Midbrain (tissue), 1 donor: Measurements from ENCODE around the gene GAK.

Experiments
- DNase-seq: peaks from one replicate; lab custom pipeline; 2025; lab: John Stamatoyannopoulos, UW

The GAK gene

DNA sequence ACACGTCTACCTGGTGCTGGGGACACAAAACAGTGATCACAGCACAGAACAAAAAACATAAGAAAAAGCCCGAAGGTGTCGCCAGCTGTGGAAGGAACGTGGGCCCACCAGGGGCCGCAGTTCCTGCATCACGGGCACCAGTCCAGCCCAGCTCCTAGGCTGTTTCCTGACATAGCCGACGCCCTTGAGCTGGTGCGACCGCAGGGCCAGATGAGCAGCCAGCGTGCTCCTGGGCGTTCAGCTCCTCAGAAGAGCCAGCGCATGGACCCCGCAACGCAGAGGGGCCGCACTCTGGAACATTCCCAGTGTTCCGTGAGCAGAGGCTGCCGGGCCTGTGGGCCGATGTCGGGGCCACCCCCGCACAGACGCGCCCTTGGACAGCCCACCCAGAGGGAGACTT, 44.1 kb downstream of the GAK start:
- DNase-seq = no peak

DNA sequence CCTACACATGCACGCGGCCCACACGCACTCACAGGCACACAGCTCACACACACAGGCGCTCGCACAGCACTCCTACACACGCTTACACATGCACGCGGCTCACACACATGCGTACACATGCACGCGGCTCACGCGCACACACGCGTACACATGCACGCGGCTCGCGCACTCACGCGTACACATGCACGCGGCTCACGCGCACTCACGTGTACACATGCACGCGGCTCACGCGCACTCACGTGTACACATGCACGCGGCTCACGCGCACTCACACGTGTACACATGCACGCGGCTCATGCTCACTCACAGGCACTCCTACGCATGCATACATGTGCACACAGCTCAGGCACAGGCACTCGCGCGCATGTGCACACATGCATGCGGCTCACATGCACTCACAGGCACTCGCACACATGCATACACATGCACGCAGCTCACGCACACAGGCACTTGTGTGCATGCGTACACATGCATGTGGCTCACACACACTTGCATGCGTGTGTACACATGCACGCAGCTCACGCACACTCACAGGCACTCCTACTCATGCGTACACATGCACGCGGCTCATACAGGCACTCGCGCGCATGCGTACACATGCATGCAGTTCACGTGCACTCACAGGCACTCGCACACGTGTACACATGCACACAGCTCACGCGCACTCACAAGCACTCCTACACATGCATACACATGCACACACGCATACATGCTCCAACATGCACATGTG, 44.9 kb downstream of the GAK start:
- DNase-seq = no peak

DNA sequence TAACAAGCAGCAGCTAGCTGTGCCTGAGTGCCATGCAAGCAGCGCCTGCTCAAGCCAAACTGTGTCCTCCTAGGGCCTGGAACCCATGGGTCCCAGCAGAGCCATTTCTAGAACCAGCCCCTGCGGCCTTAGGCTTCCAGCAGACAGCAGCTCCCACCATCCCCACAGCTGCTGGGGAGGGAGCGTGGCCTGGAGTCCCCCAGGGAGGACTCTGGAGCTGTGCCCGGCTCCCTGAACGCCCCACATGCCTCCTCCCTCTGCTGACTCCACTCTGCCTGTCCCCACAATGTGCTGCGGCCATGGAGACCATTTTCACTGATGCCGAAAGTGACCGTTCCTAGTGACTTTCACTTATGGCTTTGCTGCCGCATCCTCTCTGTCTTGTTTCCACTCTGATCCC, 45.9 kb downstream of the GAK start:
- no peak for DNase-seq

DNA sequence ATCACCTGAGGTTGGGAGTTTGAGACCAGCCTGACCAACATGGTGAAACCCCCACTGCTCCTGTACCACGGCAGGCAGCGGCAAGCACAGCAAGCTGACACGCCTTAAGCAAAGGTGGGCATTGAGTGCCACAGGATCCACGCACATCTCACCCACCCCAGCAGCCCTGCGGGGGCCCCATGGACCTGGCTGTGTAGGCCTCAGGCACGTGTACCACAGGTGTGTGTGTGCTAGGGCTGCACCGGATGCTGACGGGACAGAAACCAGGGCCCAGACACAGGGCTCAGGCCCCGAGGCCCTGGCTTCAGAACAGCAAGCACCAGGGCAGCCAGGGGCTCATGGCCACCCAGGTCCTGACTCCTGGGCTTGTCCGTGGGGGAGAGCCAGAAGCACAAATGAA, 46.8 kb downstream of the GAK start:
- no peak for DNase-seq

DNA sequence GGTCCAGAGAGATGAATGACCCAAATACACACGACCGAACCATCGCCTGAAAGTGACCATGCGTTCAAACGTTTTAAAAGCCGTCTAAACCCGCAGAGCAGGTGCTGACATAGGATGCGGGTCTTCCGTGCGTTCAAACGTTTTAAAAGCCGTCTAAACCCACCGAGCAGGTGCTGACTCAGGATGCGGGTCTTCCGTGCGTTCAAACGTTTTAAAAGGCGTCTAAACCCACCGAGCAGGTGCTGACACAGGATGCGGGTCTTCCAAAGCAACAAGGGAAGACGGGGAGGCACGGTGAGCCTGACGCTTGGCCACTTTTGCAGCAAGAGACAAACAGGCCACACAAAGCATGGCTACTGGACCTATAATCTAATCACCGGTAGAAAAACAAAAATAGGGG, 47.2 kb downstream of the GAK start:
- DNase-seq = no peak

DNA sequence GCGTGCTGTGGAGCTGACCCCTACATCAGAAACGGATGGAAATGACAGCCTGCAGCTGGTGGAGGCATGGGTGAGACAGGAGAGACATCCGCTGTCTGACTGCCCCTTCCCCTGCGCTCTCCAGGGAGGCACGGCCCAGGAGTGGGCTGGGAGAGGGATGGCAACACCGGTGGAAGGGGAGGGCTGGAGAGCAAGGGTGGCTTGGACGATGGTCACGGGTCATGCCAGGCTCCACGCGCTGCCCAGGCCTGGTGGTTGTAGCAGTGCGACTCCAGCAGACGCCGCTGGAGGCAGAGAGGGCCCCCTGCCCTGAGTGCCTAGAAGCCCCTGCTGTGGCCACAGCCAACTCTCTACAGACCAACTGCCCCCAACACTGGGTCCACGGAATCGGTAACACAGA, 47.9 kb downstream of the GAK start:
- DNase-seq = no peak

DNA sequence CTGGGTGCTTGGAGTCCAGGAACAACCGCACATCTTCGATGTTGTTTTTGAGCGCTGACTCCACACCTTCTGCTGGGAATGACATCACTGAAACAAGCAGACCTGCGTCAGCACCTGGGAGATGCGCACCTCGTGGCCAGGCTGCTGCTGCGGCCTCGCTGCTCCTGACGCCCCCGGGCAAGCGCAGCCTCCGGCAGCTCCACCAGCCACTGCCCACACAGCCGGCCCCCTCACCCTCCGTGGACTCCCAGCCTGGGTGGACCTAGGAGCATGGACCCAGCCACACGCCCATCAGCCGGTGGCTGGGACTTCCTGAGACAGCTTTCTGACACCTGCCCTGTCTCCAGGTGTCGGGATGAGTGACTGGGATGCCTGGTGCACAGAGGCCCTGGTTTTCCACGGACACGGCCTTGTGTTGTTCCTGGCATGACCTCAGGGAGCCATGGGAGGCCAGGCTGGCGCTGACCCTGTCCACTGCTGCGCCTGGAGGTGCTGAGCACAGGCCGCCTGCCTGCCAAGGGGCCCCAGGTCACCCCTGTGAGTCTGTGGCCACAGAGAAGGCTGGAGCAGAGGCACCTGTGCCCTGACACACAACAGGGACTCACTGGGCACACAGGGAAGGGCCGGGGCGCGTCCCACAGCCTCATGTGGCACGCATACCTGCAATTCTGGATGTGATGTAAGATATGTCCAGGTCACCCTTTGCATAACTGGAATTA, 48.6 kb downstream of the GAK start:
- no peak for DNase-seq

DNA sequence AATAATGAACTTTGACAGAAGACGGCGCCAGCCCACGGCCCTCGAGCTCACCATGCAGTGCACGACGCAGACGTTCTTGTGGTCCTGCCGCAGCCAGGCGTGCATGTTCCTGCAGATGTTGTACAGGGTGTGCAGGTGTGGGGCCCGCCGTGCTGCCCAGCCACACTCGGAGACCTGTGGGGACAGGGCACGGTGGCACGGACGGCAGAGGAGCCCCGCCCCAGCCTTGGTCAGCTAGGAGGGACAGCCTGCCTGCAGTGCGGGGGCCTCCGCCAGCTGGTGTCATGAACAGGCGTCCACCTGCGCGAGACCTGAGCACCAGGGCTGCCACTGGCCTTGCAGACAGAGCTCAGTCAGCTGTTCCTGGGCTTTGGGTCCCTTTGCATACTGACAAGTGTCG, 49.5 kb downstream of the GAK start:
- DNase-seq = no peak

DNA sequence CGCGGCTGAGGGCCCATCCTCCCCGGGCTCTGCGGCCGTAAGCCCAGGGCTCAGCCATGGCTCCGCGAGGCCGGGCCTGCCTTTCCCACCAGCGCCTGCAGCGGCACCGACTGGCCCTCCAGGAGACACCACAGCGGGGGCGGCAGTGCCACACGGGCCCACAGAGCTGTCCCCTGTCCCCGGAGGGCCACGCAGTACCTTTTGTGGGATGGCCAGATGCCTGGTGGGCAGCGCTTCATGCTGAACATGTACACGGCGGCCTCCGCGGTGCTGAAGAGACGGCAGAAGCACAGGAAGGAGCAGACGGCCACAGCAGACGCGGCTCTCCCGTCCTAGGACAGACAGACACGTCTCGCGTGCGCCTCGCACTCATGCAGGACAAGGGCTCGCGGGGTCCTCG, 50.4 kb downstream of the GAK start:
- DNase-seq = no peak

DNA sequence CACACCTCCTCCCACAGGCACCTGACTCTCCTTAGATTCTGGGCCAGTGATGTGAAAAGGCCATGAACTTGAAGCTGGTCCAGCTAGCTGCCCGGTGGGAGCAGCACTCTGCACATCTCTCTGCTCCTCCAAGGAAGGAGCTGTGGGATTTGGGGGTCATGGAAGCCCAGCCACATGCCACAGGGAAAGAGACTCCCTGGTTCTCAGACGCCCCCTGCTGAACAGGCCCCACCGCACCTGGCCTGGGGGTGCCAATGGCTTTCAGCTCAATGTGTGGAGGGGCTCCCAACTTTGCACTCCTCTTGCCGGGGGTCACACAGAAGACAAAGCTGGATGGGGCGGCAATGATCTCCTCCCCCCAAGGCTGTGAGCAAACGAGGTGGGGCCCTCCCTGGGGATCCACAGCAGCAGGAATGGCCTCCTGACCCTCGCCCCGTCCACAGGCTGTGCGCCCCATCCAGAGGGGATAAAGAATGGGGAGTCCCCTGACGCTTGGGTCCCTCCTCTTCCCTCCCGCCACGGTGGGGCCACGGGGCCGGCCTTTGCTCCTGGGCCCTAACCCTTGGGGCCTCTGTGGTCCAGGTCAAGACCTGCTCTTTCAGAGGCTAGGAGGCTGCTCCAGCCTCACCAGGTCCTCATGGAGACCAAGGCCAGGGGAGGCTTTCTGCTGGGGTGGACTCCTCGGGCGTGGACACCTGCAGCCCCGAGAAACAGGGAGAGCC, 51.3 kb downstream of the GAK start:
- DNase-seq = no peak

DNA sequence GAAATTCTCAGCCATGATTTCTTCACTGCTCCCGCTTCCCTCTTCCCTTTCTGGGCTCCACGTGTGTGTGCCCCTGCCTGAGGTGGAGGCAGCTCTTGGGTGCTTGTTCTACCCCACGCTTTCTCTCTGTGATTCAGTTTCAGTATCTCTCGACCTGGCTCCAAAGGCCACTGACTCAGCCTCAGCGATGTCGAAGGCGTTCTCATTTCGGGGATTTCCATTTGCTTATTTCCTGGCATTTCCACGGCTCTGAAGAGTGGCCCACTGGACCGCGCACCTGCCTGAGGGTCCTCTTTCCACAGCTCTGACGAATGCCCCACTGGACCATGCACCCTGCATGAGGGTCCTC, 52.4 kb downstream of the GAK start:
- no peak for DNase-seq

DNA sequence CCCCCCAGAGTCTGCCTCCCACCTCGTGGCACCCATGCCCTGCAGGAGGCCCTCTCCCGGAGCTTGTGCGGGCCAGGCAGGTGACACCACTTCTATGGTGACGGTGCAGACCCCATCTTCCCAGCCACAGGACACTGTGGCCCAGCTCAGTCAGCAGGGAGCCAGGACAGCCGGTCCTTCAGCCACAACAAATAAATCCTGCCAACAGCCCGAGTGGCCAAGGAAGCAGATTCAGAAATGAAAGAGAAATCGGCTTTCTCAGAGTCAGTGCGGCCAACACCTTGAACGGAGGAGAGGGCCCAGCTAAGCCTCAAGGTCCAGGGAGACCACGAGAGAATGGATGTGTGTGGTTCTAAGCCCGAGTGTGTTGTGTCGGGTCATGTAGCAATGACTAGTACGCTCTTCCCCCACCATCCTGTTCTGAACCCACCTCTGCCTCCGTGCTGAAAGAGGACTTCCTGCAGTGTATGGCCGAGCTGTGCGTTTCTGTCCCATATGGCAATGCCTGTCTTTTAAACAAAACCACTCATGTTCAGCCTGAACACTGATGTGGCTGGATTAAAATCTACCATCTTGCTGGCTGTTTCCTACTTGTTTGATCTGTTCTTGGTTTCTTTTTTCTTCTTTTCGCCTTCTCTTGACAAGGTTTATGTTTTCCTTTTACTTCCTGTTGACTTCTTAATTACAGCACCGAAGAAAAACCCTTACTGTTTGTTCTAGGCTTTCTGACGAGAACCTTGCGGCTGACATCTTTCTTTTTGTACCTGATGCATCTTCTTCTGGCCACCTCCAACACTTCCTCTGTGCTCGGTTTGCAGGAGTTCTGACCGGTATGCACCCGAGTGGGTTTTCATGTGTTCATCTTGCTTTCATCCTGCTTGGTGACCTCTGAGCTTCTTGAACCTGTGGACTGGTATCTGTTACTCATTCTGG, 53.1 kb downstream of the GAK start:
- no peak for DNase-seq

DNA sequence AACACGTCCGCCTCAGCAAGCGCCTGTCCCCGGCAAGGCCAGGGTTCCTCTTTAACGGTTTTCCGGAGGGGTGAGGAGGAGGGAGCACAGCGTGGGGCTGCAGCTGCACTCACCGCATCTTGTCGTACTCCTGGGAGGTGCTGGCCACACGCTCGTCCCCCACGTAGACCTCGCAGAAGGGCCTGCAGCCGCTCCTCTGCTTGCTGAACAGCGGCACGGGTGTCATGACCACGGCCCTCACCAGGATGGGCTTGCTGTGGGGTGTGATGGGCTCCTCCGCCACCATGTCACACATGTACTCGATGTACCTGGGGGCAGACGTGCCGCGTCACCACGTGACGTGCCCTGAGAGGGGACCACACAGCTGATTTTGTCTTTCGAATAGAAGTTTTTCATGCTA, 54.6 kb downstream of the GAK start:
- DNase-seq = no peak

DNA sequence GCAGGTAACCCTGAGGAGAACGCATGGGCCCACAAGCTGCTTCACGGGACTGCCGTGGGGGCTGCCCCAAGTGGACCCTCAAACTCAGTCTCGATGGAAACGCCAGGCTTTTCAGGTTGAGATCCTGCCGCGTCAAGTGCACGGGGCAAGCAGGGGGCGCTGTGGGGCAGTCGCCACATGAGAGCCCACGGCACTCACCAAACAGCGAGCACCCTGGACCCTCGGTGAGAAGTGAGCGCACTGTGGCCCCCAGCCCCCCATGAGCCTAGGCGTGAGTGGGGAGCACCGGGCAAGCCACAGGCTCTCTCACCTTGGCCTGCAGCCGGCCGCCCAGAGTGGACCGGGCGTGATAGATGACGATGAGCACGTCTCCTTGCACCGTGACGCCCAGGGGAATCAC, 55.3 kb downstream of the GAK start:
- no peak for DNase-seq

DNA sequence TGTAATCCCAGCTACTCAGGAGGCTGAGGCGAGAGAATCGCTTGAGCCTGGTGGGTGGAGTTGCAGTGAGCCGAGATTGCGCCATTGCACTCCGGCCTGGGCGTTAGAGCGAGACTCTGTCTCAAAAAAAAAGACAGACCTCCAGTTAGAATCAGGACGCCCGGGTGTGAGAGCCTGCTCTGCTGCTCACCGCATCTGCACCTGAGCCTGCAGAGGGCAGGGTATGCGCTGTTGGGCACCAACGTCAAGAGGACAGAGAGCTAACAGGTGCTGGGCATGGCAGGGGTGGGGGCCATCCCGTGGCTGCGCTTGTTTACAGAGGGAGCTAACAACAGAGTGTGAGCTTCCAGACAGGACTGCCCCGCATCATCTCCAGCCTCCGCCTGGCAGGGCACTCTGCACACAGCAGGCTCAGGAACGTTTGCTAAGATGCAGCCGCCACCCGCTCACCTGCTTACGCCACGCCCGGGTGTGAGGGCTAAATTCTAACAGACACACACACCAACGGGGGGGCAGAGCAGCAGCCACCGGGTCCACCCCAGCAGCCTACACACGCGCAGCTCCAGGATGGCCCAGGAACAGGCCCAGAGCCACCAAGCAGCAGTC, 56.2 kb downstream of the GAK start:
- no peak for DNase-seq

DNA sequence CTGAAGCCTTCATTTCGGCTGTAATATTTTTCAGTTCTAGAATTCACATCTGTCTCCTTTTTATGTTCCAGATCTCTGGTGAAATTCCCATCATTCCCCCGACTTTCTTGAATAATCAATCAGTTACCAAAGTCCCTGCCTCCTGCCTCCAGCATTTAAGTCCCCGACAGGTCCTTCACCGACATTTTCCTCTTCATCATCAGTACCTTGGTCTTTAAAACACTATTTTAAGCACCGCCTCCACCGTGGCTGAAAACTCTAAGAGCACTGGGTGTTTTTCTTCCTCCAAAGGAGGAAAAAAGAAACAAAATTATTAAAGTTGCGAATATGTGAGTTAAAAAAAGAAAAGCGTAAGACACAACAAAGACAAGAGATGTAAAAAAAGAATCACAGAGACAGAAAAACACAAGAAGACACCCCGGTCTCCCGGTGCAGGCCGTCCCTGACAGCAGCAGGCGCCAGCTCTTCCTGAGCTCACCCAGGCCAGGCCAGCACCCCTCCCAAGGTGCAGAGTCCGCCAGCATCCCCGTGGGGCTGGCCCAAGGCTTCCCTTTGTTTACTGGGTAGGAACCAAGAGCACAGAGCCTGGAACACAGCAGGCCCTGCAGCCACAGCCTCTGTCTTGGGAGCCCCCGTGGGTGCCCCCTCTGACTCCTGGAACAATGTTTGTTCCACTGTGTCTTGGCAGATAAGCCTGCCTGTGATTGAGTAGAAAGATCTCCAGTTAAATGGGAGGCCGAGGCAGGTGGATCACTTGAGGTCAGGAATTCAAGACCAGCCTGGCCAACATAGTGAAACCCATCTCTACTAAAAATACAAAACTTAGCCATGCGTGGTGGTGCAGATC, 56.9 kb downstream of the GAK start:
- DNase-seq = no peak

DNA sequence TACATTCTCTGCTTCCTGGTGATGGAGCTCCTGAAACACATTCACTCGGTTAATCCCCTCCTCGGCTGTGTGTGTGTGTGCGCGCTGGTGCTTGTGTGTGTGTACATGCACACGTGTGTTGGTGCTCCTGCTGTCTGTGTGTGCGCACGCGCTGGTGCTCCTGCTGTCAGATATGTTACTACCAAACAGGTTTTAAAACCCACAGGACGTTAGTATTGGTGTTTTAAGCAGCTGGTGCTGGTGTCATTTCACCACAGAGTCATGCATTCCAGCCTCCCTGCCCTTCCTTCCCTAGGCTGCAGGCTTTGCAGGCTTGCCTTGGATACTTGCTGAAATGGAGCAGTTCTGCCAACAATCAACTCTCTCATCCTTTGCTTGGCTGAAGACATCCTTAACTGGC, 58.1 kb downstream of the GAK start:
- DNase-seq = no peak

DNA sequence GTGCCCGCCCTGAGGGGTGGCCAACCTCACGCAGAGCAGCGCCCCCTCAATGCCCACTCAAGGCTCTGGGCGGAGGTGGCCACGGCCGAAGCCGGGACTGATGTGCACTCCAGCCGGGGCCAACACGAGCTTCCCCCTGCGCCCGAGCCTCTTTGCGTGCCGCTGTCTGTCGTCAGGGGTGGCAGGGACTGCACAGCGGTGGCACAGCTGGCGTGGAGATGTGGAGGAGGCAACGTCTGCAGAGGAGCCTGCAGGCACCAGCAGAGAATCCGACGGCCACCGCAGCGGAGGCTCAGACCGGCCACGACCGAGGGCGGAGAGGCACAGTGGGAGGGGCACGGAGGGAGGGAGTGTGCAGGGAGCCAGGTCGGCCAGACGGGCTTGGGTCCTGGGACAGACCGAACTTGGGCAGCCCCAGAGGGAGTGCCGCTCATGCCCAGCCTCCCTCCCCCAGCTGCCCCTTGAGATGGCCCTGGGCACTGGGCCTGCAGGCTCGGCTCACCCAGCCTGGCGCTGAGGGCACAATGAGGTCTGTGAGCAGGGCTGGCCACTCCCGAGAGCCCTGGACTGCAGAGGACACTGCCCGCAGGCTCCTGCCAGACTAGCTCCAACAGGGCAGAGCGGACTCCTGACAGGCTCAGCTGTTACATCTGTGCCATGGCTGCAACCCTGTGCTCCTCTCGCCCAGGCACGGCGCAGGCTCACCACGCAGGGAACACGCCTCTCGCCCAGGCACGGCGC, 59.7 kb downstream of the GAK start:
- DNase-seq = peak; percentile 6

DNA sequence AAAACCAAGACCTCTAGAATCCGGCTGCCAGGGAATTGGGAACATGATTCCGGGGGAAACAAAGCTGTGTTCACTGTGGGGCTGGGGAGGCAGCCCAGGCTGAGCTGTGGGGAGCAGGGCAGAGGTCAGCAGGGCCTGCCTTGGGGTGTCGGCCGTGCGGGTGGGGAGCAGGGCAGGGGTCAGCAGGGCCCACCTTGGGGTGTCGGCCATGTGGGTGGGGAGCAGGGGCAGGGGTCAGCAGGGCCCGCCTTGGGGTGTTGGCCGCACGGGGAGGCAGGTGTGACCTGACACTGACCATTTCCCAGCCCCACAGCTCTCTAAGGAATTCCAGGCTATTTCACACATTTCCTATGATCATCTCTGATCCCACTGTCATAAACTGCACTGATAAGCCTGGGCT, 60.6 kb downstream of the GAK start:
- DNase-seq = no peak

DNA sequence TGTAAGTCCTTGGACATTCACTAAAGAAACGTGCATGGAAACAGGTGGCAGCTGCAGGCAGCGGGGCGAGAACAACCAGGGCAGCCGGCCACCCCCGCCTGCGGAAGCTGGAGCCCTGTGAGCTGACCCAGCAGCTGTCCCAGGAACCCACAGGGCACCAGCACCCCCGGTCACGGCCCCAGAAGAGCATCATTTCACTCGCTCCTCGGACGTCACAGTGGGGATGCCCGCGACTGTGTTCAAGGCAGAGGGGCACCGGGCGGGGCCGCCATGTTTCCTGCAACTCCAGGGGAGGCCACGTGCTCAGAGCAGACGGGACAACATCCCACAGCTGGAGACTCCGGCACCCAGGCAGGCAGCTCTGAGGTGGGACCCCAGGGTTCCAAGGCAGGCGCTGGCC, 61.2 kb downstream of the GAK start:
- no peak for DNase-seq
